ENCODE data around the gene LRIG3.

The LRIG3 gene

DNA sequence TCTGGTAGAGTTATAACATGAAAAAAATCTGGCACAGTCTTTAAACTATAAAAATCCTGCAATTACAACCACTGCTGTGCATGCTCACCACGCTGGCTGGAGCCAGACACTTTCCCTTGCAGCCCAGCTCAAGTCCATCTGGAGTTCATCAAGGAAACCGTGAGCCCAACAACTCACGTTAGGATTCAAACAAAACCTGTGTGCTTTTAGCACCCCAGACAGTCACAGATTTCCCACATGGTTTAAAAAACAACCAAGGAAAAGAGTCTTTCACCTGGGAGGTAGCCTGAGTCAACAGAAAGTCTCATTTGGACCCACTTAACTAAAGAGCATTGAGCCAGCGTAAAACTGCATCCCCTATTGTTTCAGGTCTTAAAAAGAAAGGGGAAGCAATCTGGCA is 4.7 kb downstream of the LRIG3 start:
- no peak overlapping the region for H3K4ac ChIP-seq (ENCODE audit: low read length)
- no peak overlapping the region for H3K18ac ChIP-seq (ENCODE audit: low read length)
- no peak overlapping the region for H3K23ac ChIP-seq (ENCODE audit: low read depth, low read length, poor library complexity)
- no peak overlapping the region for H2BK5ac ChIP-seq (ENCODE audit: low read length)
- DNase-seq (ENCODE audit: low spot score), result no peak
- no peaks in the 10 kb centered on the region for H3K27me3 ChIP-seq (ENCODE audit: control insufficient read depth in 3 of 3, insufficient read depth in 3 of 3, low read depth in 1 of 3, low read length in 3 of 3)
- no peak overlapping the region for H4K91ac ChIP-seq (ENCODE audit: low read depth, low read length, poor library complexity)
- H3K4me3 ChIP-seq (ENCODE audit: low read length in 2 of 2), result no peak overlapping the region
- H2AFZ ChIP-seq (ENCODE audit: low read length), result no peak overlapping the region
- H3K4me1 ChIP-seq (ENCODE audit: control insufficient read depth in 2 of 2, insufficient read depth in 1 of 2, low read depth in 1 of 2, low read length in 2 of 2), result peaks cover 8 to 24% of the 10 kb centered on the region in 2 donors
- peaks cover 4% of the 10 kb centered on the region for H3K79me1 ChIP-seq (ENCODE audit: low read depth, low read length)
- H3K36me3 ChIP-seq (replicated peaks in 1 of 2; ENCODE audit: control insufficient read depth in 2 of 2, insufficient read depth in 2 of 2, low read length in 2 of 2), result peaks cover 4 to 19% of the 10 kb centered on the region in 2 donors
- peaks cover 0 to 3% of the 10 kb centered on the region in 2 donors for H3K9me3 ChIP-seq (replicated peaks in 1 of 2; ENCODE audit: control insufficient read depth in 2 of 2, insufficient read depth in 1 of 2, low read depth in 1 of 2, low read length in 2 of 2)
- no CpG with 5 or more reads among the region's 4 CpGs for WGBS, 2 donors (ENCODE audit: extremely low coverage in 2 of 2, insufficient read length in 2 of 2, insufficient replicate concordance in 1 of 2)
- no peak overlapping the region for H2BK15ac ChIP-seq (ENCODE audit: low read length)
- no peak overlapping the region for H2BK120ac ChIP-seq (ENCODE audit: low read depth, low read length)
- no peak overlapping the region for H2AK5ac ChIP-seq (ENCODE audit: low read depth, low read length)
- H3K27ac ChIP-seq (replicated peaks; ENCODE audit: low read length), result peak overlapping the region; percentile 5
- no peak overlapping the region for H3K9ac ChIP-seq (ENCODE audit: low read depth, low read length, poor library complexity)
- no peak overlapping the region for H4K8ac ChIP-seq (ENCODE audit: low read depth, low read length)
- no peak overlapping the region for H2BK12ac ChIP-seq (ENCODE audit: low read length)
- H3K4me2 ChIP-seq (ENCODE audit: insufficient read depth, low read length, poor library complexity, severe bottlenecking), result no peak overlapping the region
- no peak overlapping the region for H3K14ac ChIP-seq (ENCODE audit: low read length)

DNA sequence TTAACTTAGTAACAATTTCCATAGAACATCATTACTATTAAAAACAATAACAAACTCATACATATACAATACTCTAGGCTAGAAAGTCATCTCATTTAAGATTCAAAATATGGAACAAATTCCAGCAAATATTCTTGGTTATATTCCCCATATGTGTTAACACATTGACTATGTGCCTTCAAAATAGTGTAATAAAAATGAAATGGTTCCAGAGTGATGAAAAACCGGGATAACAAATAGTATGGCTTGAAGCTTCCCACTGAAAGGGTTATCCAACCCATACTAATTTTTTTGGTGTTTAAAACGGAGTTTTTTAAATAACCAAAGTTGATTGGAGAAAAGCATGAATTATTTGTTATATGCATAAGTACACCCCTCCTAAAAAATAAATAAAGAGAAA is 5.3 kb downstream of the LRIG3 start:
- Histone ChIP-seq H3K9me3 (replicated peaks in 1 of 2; ENCODE audit: control insufficient read depth in 2 of 2, insufficient read depth in 1 of 2, low read depth in 1 of 2, low read length in 2 of 2) (peaks cover 0 to 3% of the 10 kb centered on the region in 2 donors), H3K4me3 (ENCODE audit: low read length in 2 of 2) (no peak overlapping the region), H2BK5ac (ENCODE audit: low read length) (no peak overlapping the region), H2AFZ (ENCODE audit: low read length) (no peak overlapping the region), H2BK120ac (ENCODE audit: low read depth, low read length) (no peak overlapping the region), H4K8ac (ENCODE audit: low read depth, low read length) (no peak overlapping the region), H3K36me3 (replicated peaks in 1 of 2; ENCODE audit: control insufficient read depth in 2 of 2, insufficient read depth in 2 of 2, low read length in 2 of 2) (peaks cover 4 to 19% of the 10 kb centered on the region in 2 donors), H3K9ac (ENCODE audit: low read depth, low read length, poor library complexity) (no peak overlapping the region), H3K4ac (ENCODE audit: low read length) (no peak overlapping the region), H2AK5ac (ENCODE audit: low read depth, low read length) (no peak overlapping the region), H2BK12ac (ENCODE audit: low read length) (no peak overlapping the region), H2BK15ac (ENCODE audit: low read length) (no peak overlapping the region), H4K91ac (ENCODE audit: low read depth, low read length, poor library complexity) (no peak overlapping the region), H3K4me2 (ENCODE audit: insufficient read depth, low read length, poor library complexity, severe bottlenecking) (no peak overlapping the region), H3K27me3 (ENCODE audit: control insufficient read depth in 3 of 3, insufficient read depth in 3 of 3, low read depth in 1 of 3, low read length in 3 of 3) (no peaks in the 10 kb centered on the region), H3K18ac (ENCODE audit: low read length) (no peak overlapping the region), H3K4me1 (ENCODE audit: control insufficient read depth in 2 of 2, insufficient read depth in 1 of 2, low read depth in 1 of 2, low read length in 2 of 2) (peaks cover 10 to 23% of the 10 kb centered on the region in 2 donors), H3K23ac (ENCODE audit: low read depth, low read length, poor library complexity) (no peak overlapping the region), H3K79me1 (ENCODE audit: low read depth, low read length) (peaks cover under 1% of the 10 kb centered on the region), H3K14ac (ENCODE audit: low read length) (no peak overlapping the region), H3K27ac (replicated peaks; ENCODE audit: low read length) (no peak overlapping the region)
- no CpG with 5 or more reads among the region's 2 CpGs for WGBS, 2 donors (ENCODE audit: extremely low coverage in 2 of 2, insufficient read length in 2 of 2, insufficient replicate concordance in 1 of 2)
- DNase-seq (ENCODE audit: low spot score), result no peak

DNA sequence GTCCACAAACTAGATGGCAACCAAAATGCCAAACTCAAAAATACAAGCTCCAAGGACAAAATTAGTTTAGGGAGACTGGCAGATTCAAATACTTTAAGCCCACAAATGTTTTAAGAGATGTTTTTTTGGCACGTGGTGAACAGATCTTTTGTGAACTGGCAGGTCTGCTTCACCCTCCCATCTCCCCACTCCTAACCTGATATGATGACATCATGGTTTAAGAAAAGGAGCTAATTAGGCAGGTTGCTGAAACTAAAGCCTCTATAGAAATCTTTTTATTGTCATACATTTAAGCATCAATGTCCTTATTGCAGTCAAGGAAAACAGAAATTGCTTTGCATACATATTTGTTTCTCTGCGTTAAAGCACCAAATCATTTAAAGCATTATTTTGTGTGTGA is 5.8 kb downstream of the LRIG3 start:
- peaks cover 0 to 3% of the 10 kb centered on the region in 2 donors for H3K9me3 ChIP-seq (replicated peaks in 1 of 2; ENCODE audit: control insufficient read depth in 2 of 2, insufficient read depth in 1 of 2, low read depth in 1 of 2, low read length in 2 of 2)
- no peaks in the 10 kb centered on the region for H3K27me3 ChIP-seq (ENCODE audit: control insufficient read depth in 3 of 3, insufficient read depth in 3 of 3, low read depth in 1 of 3, low read length in 3 of 3)
- no peak overlapping the region for H3K9ac ChIP-seq (ENCODE audit: low read depth, low read length, poor library complexity)
- no peak overlapping the region for H3K4me2 ChIP-seq (ENCODE audit: insufficient read depth, low read length, poor library complexity, severe bottlenecking)
- no peak overlapping the region for H2BK12ac ChIP-seq (ENCODE audit: low read length)
- H3K36me3 ChIP-seq (replicated peaks in 1 of 2; ENCODE audit: control insufficient read depth in 2 of 2, insufficient read depth in 2 of 2, low read length in 2 of 2), result peaks cover 4 to 19% of the 10 kb centered on the region in 2 donors
- H3K18ac ChIP-seq (ENCODE audit: low read length), result no peak overlapping the region
- no peak overlapping the region for H3K4me3 ChIP-seq (ENCODE audit: low read length in 2 of 2)
- no CpG with 5 or more reads among the region's 2 CpGs for WGBS, 2 donors (ENCODE audit: extremely low coverage in 2 of 2, insufficient read length in 2 of 2, insufficient replicate concordance in 1 of 2)
- no peak overlapping the region for H2AK5ac ChIP-seq (ENCODE audit: low read depth, low read length)
- no peak overlapping the region for H2BK15ac ChIP-seq (ENCODE audit: low read length)
- no peak overlapping the region for H3K23ac ChIP-seq (ENCODE audit: low read depth, low read length, poor library complexity)
- no peak for DNase-seq (ENCODE audit: low spot score)
- H3K4ac ChIP-seq (ENCODE audit: low read length), result no peak overlapping the region
- no peak overlapping the region for H2BK5ac ChIP-seq (ENCODE audit: low read length)
- H3K4me1 ChIP-seq (ENCODE audit: control insufficient read depth in 2 of 2, insufficient read depth in 1 of 2, low read depth in 1 of 2, low read length in 2 of 2), result peaks cover 10 to 23% of the 10 kb centered on the region in 2 donors
- no peak overlapping the region for H3K27ac ChIP-seq (replicated peaks; ENCODE audit: low read length)
- no peaks in the 10 kb centered on the region for H3K79me1 ChIP-seq (ENCODE audit: low read depth, low read length)
- H2BK120ac ChIP-seq (ENCODE audit: low read depth, low read length), result no peak overlapping the region
- H4K8ac ChIP-seq (ENCODE audit: low read depth, low read length), result no peak overlapping the region
- H4K91ac ChIP-seq (ENCODE audit: low read depth, low read length, poor library complexity), result no peak overlapping the region
- no peak overlapping the region for H2AFZ ChIP-seq (ENCODE audit: low read length)
- no peak overlapping the region for H3K14ac ChIP-seq (ENCODE audit: low read length)

DNA sequence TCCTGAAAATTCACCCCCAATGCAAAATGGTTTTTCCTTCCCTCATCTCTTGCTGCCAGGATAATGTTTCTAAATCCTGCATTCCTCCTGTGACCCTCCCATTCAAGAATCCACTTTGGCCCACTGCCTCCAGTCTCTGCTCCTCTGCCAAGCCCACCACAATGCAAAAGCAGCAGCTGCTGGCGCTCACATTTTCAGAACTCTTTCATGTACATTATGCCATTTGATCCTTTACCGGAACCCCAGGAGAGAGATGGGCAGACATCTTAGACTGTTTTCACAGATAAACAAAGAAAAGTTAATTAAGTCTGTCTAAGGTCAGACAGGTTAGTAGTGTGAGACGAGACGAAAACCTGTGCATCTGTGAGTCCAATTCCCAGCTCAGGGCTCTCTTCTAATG is 12.9 kb downstream of the LRIG3 start:
- Histone ChIP-seq H3K36me3 (replicated peaks in 1 of 2; ENCODE audit: control insufficient read depth in 2 of 2, insufficient read depth in 2 of 2, low read length in 2 of 2) (peaks cover 14 to 15% of the 10 kb centered on the region in 2 donors), H2BK5ac (ENCODE audit: low read length) (no peak overlapping the region), H2BK12ac (ENCODE audit: low read length) (no peak overlapping the region), H2BK120ac (ENCODE audit: low read depth, low read length) (no peak overlapping the region), H3K9ac (ENCODE audit: low read depth, low read length, poor library complexity) (no peak overlapping the region), H4K91ac (ENCODE audit: low read depth, low read length, poor library complexity) (no peak overlapping the region), H3K79me1 (ENCODE audit: low read depth, low read length) (peaks cover 1% of the 10 kb centered on the region), H3K4me1 (ENCODE audit: control insufficient read depth in 2 of 2, insufficient read depth in 1 of 2, low read depth in 1 of 2, low read length in 2 of 2) (peaks cover 4 to 7% of the 10 kb centered on the region in 2 donors), H2BK15ac (ENCODE audit: low read length) (no peak overlapping the region), H3K4me2 (ENCODE audit: insufficient read depth, low read length, poor library complexity, severe bottlenecking) (no peak overlapping the region), H3K27ac (replicated peaks; ENCODE audit: low read length) (no peak overlapping the region), H3K18ac (ENCODE audit: low read length) (no peak overlapping the region), H2AFZ (ENCODE audit: low read length) (no peak overlapping the region), H3K9me3 (replicated peaks in 1 of 2; ENCODE audit: control insufficient read depth in 2 of 2, insufficient read depth in 1 of 2, low read depth in 1 of 2, low read length in 2 of 2) (peaks cover 8 to 9% of the 10 kb centered on the region in 2 donors), H2AK5ac (ENCODE audit: low read depth, low read length) (no peak overlapping the region), H3K23ac (ENCODE audit: low read depth, low read length, poor library complexity) (no peak overlapping the region), H3K4ac (ENCODE audit: low read length) (no peak overlapping the region), H4K8ac (ENCODE audit: low read depth, low read length) (no peak overlapping the region), H3K27me3 (ENCODE audit: control insufficient read depth in 3 of 3, insufficient read depth in 3 of 3, low read depth in 1 of 3, low read length in 3 of 3) (no peaks in the 10 kb centered on the region), H3K14ac (ENCODE audit: low read length) (no peak overlapping the region), H3K4me3 (ENCODE audit: low read length in 2 of 2) (no peak overlapping the region)
- no peak for DNase-seq (ENCODE audit: low spot score)
- WGBS, 2 donors (ENCODE audit: extremely low coverage in 2 of 2, insufficient read length in 2 of 2, insufficient replicate concordance in 1 of 2), result no CpG with 5 or more reads among the region's 4 CpGs
